Memory B cell (primary cell): ENCODE results near the gene RAB27A.
A peak's percentile ranks its signal among the peaks of the same experiment; 100 is the strongest.
"Not testable (repeated sequence)": the region's sequence is repeated elsewhere in the genome, so short reads cannot be mapped to it uniquely, and the experiment has no call there.

ENCODE experiments used
- ATAC-seq: fragments of 150-1000 bp; cut with Tn5 transposase; 2 replicates; pipeline ENCODE4 v1.10.0; 2021; ENCODE audit warnings: low read depth, mild to moderate bottlenecking, moderate library complexity
- DNase-seq, 2 donors: peaks; one replicate each; pipeline ENCODE4 v3.0.0; 2022; ENCODE audit warnings: low spot score in 2 of 2
- H3K27ac Mint-ChIP-seq: one replicate; pipeline ENCODE4 v1.8.0; 2022; ENCODE audit warnings: mild to moderate bottlenecking, moderate library complexity, mixed read lengths
- H3K27me3 Mint-ChIP-seq: one replicate; pipeline ENCODE4 v1.8.0; 2022; ENCODE audit warnings: mixed read lengths
- H3K36me3 Mint-ChIP-seq: one replicate; pipeline ENCODE4 v1.8.0; 2022; ENCODE audit warnings: mild to moderate bottlenecking, mixed read lengths
- H3K4me1 Mint-ChIP-seq: one replicate; pipeline ENCODE4 v1.8.0; 2022; ENCODE audit warnings: mixed read lengths
- H3K4me3 Mint-ChIP-seq: one replicate; pipeline ENCODE4 v1.8.0; 2022; ENCODE audit warnings: mild to moderate bottlenecking, moderate library complexity, mixed read lengths
- H3K9me3 Mint-ChIP-seq: one replicate; pipeline ENCODE4 v1.8.0; 2022; ENCODE audit warnings: mixed read lengths

The RAB27A gene

DNA sequence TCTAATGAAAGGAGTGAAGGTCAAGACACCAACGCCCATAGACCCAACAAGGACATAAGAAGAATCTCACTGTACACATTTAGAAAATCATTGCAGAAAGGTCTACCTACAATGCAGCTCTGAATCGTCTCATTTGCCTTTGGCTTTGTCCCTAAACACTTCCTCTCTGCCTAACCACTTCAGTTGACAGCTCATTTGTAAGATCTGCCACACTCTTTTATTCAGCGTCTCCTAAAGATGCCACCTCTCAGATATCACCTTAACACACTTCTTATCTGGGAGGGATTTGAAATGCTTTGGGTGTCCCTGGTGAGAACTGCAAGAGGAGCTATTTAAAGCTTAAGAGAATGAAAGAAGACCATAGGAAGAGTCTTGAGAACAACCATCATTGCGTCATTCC lies 38.7 kb downstream of the RAB27A start:
- Mint-ChIP-seq H3K36me3 (peaks cover 9% of the 10 kb centered on the region), H3K4me3 (no peak overlapping the region), H3K27me3 (no peaks in the 10 kb centered on the region), H3K27ac (no peak overlapping the region), H3K9me3 (no peaks in the 10 kb centered on the region), H3K4me1 (peaks cover 28% of the 10 kb centered on the region)
- no peak for DNase-seq
- no peak for ATAC-seq

DNA sequence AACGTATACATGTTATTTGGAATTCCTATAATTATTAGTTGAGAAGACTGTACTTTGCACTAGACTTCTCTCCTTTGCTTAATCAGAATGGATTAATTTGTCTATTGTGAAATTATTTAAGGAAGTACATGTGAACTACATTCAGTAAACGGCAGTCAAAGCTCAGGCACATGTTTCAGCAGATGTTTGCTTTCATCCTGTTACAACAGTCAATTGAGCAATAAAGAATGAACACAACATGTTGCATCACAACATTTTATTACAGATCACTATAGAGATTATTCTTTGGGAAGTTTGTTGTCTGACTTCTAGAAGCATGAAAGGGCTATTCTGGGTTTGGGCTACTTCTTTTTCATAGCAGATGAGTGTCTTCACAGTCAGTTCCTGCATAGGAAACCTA lies 39.2 kb downstream of the RAB27A start:
- H3K4me3 Mint-ChIP-seq, result no peak overlapping the region

DNA sequence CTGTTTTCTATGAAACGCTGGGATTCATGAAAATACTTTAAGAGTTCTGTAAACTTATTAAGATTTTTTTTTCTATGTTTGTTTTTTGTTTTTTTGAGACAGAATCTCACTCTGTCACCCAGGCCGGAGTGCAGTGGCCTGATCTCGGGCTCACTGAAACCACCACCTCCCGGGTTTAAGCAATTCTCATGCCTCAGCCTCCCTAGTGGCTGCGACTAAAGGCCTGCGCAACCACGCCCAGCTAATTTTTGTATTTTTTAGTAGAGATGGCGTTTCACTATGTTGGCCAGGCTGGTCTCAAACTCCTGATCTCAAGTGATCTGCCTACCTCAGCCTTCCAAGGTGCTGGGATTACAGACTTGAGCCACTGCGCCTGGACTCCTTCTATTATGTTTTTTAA lies 39.7 kb downstream of the RAB27A start:
- not testable (repeated sequence) for H3K9me3 Mint-ChIP-seq, DNase-seq, ATAC-seq, H3K27ac Mint-ChIP-seq, H3K36me3 Mint-ChIP-seq, H3K4me3 Mint-ChIP-seq, H3K27me3 Mint-ChIP-seq
- peaks cover 17% of the 10 kb centered on the region for H3K4me1 Mint-ChIP-seq

More for the DNA sequence above, 39.2 kb downstream of the RAB27A start:
- DNase-seq, result no peak
- H3K27me3 Mint-ChIP-seq, result no peaks in the 10 kb centered on the region
- H3K36me3 Mint-ChIP-seq, result peaks cover 9% of the 10 kb centered on the region
- peaks cover 23% of the 10 kb centered on the region for H3K4me1 Mint-ChIP-seq
- H3K9me3 Mint-ChIP-seq, result no peaks in the 10 kb centered on the region
- no peak for ATAC-seq
- no peak overlapping the region for H3K27ac Mint-ChIP-seq

DNA sequence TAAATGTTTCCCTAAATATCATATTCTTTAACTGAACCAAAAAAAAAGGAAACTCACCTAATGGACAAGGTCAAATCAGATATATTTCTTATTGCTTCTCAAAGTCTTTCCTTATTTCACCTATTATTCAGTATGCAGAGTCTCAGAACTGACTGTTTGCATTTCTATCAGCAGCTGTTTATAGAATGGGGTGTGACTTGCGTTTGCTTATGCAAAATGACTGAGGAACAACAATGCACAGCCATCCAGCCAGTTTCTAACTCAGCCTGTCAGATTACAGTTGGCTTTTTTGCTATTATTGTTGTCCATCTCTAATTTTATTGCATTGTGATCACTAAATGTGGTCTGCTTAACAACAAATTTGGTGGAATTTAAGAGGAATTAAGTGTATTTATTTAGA lies 40.7 kb downstream of the RAB27A start:
- Mint-ChIP-seq H3K27me3 (no peaks in the 10 kb centered on the region), H3K9me3 (no peaks in the 10 kb centered on the region), H3K27ac (no peak overlapping the region), H3K36me3 (peaks cover 9% of the 10 kb centered on the region), H3K4me1 (peaks cover 16% of the 10 kb centered on the region), H3K4me3 (no peak overlapping the region)
- DNase-seq, result no peak
- no peak for ATAC-seq

DNA sequence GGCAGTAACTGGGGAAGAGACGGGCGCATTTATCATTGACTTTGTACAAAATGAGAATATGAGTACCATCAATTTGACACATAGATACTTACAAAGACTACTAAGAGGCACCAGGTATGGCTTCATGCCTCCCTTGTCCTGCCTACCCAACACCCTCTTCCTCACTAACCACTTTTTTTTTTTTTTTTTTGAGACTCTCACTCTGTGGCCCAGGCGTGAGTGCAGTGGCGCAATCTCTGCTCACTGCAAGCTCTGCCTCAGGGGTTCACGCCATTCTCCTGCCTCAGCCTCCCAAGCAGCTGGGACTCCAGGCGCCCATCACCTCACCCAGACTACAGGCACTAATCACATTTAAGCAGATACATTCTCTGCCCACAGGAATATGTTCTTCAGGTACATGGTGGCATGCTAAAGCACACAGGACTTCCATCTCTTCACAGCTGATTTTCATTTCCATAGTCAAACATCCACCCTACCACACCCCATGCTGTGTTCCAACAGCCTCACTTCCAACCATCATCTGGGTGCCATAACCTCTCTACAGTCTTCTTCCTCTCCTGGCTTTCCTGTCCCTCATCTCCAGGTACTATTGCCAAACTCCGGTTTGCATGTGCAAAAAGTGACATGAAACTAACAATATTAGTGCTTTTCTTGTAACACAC lies 41.7 kb downstream of the RAB27A start:
- H3K27me3 Mint-ChIP-seq, result no peaks in the 10 kb centered on the region
- H3K9me3 Mint-ChIP-seq, result no peaks in the 10 kb centered on the region
- peaks cover 16% of the 10 kb centered on the region for H3K4me1 Mint-ChIP-seq
- H3K27ac Mint-ChIP-seq, result peak overlapping the region; percentile 0
- no peak overlapping the region for H3K4me3 Mint-ChIP-seq
- no peak for DNase-seq
- peaks cover 9% of the 10 kb centered on the region for H3K36me3 Mint-ChIP-seq
- ATAC-seq, result no peak

DNA sequence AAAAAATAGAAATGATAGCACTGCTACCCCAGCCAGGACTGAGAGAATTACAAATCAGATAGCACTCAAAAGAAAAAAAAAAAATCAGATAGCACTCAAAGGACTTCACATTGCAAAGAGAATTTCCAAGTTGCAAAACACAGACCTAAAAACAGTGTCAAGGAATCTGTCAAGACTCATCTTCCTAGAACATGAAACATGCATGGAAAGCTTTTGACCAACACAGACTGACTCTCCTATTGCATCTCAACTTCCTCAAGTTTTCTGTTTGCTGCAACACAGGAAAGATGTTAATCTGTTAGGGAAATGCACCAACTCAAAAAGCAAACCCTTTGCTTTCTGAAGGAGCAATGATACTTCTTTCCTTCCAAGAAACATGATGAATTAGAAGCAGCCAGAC lies 42.3 kb downstream of the RAB27A start:
- Mint-ChIP-seq H3K9me3 (no peaks in the 10 kb centered on the region), H3K27ac (no peak overlapping the region), H3K36me3 (peaks cover 9% of the 10 kb centered on the region), H3K27me3 (no peaks in the 10 kb centered on the region), H3K4me3 (no peak overlapping the region), H3K4me1 (peaks cover 16% of the 10 kb centered on the region)
- ATAC-seq, result no peak
- no peak for DNase-seq

DNA sequence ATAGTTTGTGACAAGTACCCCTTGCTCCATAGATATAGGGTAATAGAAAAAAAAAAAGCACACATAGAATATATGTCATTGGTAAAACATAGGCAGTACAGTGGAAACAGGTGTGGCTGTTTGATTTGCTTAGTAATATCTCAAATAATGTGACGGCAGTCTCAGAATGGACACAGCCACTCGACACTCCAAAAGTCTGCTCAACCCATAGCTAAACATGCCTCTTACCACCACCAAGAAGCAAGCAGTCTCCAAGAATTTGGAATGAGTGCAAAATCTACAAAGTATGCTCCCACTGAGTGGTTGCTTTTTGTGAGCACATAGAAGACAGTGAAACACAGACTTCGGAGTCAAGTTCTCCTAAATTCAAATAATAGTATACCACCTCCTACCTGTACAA lies 43.0 kb downstream of the RAB27A start:
- no peaks in the 10 kb centered on the region for H3K9me3 Mint-ChIP-seq
- DNase-seq (no peak), ATAC-seq (no peak)
- H3K36me3 Mint-ChIP-seq, result peaks cover 7% of the 10 kb centered on the region
- peaks cover 15% of the 10 kb centered on the region for H3K4me1 Mint-ChIP-seq
- no peak overlapping the region for H3K27ac Mint-ChIP-seq
- H3K27me3 Mint-ChIP-seq, result no peaks in the 10 kb centered on the region
- no peak overlapping the region for H3K4me3 Mint-ChIP-seq

DNA sequence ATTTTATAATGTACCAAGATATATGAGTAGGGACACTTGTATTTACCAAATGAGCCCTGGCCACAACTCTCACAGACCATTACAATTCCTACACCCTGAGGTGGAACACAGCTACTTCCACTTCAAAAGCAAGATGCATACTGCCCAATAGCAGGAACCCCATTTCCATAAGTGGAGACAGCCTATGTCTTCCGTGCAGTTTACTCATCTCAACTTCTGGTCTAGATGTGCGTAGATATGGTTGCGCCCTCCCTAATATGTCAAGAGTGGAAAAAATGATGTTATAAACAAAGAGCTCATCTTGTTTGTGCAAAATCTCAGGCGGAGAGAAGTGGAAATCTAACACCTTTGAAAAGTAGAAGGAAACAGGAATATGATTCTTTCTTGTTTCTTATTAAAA lies 44.6 kb downstream of the RAB27A start:
- no peak overlapping the region for H3K4me3 Mint-ChIP-seq
- H3K4me1 Mint-ChIP-seq, result peaks cover 8% of the 10 kb centered on the region
- no peak overlapping the region for H3K27ac Mint-ChIP-seq
- no peaks in the 10 kb centered on the region for H3K27me3 Mint-ChIP-seq
- DNase-seq (no peak), ATAC-seq (no peak)
- peaks cover 6% of the 10 kb centered on the region for H3K36me3 Mint-ChIP-seq
- no peaks in the 10 kb centered on the region for H3K9me3 Mint-ChIP-seq

DNA sequence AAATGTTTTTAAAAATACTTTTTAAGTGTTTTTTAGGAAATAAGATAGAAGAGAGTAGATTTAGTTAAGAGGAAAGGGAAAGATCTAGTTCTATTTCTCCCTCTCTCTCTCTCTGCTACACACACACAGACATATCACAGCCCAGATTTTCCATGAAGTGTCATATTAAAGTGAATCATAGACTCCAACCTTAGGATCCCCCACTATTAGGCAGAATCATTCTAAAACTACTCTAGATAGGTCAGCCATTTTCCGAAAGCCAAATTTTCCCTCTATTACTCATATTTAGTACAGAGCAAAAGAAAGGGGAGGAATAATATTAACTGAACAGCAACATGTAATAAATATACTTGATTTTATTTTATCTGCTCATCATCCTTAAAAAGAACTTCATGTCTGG lies 47.7 kb downstream of the RAB27A start:
- peaks cover 6% of the 10 kb centered on the region for H3K36me3 Mint-ChIP-seq
- no peak for DNase-seq
- peaks cover 5% of the 10 kb centered on the region for H3K4me1 Mint-ChIP-seq
- no peak overlapping the region for H3K4me3 Mint-ChIP-seq
- no peaks in the 10 kb centered on the region for H3K27me3 Mint-ChIP-seq
- ATAC-seq, result no peak
- no peak overlapping the region for H3K27ac Mint-ChIP-seq
- H3K9me3 Mint-ChIP-seq, result no peaks in the 10 kb centered on the region

DNA sequence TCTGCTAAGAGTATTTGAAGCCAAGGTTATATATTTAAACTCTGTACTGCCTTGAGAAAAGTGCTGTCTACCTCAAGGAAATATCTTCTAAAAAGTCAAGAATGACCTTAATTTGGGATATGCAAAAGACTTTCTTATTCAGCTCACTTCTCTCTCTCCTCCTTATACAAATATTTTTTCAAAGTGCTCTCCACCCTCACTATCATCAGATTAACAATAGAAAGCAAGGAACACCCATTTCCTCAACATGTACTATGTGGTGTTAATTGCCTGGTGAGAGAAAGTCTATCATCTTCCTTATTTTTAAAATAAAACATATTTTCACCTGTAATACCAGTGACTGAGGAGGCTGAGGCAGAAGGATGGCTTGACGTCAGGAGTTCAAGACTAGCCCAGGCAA lies 48.4 kb downstream of the RAB27A start:
- Mint-ChIP-seq H3K9me3 (no peaks in the 10 kb centered on the region), H3K27me3 (no peaks in the 10 kb centered on the region), H3K4me1 (peaks cover 5% of the 10 kb centered on the region), H3K4me3 (no peak overlapping the region), H3K27ac (no peak overlapping the region), H3K36me3 (peaks cover 8% of the 10 kb centered on the region)
- DNase-seq (no peak), ATAC-seq (no peak)

DNA sequence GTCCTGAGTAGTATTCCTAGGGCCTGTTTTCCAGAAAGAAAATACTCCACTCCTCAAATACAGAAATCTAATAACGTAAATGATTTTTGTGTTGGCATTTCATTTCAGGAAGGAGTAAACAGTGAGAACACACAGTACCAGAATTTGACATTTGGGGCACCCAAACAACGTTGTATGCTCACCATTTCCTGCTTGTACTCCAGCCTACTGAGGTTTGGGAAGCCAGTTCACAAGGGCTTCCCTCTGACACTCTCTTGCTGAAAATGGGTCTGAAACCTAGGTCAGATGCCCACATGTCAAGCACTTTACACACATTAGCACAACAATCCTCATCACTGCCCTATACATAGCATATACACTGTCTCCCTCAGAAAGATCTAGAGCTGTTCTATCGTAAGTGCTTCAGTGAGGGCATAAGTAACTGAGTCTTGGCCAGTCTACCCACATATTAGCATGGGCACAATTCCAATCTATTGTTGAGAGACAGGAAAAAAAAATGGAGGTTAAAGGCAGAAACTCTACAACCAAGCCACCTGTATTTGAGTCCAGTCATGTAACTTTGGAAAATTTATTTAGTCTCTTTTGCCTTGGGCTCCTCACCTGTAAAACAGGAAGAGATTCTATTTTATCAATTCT lies 49.4 kb downstream of the RAB27A start:
- Mint-ChIP-seq H3K4me3 (no peak overlapping the region), H3K36me3 (peaks cover 8% of the 10 kb centered on the region), H3K4me1 (peaks cover 5% of the 10 kb centered on the region), H3K9me3 (no peaks in the 10 kb centered on the region), H3K27ac (no peak overlapping the region), H3K27me3 (no peaks in the 10 kb centered on the region)
- ATAC-seq, result no peak
- no peak for DNase-seq

DNA sequence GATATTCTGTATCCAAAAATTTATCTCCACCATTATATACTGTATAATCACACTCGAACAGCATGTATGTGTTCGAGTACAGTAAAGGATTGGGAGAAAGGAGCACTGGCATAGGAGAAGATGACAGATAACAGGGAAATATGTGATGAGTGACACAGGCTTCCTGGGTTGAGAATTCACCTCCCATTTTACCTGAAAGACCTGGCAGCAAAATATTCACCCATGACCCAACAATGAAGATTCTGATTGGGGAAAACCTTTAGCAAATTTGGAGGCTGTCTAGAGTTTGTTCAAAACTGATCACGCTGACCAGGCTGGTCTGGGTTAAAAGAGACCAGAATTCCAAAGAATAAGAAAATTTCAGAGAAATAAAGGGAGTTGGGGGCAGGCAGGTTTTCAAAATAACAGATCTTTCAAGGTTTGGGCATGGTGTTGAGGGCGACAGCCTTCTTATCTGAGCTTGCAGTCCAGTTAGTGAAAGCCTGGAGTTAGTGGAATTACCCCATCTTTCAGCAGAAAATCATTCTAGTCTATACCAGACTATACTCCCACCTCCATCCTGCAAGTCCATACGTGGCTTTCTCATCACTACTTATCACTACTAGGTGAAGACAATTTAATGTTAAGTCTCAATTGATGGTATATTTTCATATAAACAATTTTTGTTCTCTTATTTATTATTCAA lies 50.0 kb downstream of the RAB27A start:
- H3K27me3 Mint-ChIP-seq, result no peaks in the 10 kb centered on the region
- H3K4me3 Mint-ChIP-seq, result no peak overlapping the region
- no peak for ATAC-seq
- H3K4me1 Mint-ChIP-seq, result peaks cover 5% of the 10 kb centered on the region
- no peaks in the 10 kb centered on the region for H3K9me3 Mint-ChIP-seq
- peaks cover 8% of the 10 kb centered on the region for H3K36me3 Mint-ChIP-seq
- no peak for DNase-seq
- no peak overlapping the region for H3K27ac Mint-ChIP-seq

DNA sequence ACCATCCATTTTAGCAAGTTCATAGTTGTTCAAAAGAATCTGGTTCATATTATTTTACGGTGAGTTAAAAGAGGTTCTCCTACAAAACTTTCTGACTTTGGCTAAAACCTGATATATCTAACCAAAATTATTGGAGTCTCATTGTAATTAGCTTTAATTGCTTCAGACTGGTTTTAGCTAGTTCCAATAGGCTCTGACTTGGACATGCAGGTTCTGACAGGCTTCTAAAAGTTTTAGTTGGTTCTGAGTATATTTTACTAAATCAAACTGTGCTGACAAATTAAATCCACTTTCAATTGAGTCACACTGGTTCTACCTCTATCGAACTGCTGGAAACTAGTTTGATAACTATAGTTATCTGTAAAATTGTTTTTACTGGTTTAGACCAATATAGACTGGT lies 50.7 kb downstream of the RAB27A start:
- no peak overlapping the region for H3K27ac Mint-ChIP-seq
- no peak for ATAC-seq
- H3K4me3 Mint-ChIP-seq, result no peak overlapping the region
- H3K4me1 Mint-ChIP-seq, result peaks cover 5% of the 10 kb centered on the region
- DNase-seq, result no peak
- no peaks in the 10 kb centered on the region for H3K27me3 Mint-ChIP-seq
- peaks cover 12% of the 10 kb centered on the region for H3K36me3 Mint-ChIP-seq
- no peaks in the 10 kb centered on the region for H3K9me3 Mint-ChIP-seq

DNA sequence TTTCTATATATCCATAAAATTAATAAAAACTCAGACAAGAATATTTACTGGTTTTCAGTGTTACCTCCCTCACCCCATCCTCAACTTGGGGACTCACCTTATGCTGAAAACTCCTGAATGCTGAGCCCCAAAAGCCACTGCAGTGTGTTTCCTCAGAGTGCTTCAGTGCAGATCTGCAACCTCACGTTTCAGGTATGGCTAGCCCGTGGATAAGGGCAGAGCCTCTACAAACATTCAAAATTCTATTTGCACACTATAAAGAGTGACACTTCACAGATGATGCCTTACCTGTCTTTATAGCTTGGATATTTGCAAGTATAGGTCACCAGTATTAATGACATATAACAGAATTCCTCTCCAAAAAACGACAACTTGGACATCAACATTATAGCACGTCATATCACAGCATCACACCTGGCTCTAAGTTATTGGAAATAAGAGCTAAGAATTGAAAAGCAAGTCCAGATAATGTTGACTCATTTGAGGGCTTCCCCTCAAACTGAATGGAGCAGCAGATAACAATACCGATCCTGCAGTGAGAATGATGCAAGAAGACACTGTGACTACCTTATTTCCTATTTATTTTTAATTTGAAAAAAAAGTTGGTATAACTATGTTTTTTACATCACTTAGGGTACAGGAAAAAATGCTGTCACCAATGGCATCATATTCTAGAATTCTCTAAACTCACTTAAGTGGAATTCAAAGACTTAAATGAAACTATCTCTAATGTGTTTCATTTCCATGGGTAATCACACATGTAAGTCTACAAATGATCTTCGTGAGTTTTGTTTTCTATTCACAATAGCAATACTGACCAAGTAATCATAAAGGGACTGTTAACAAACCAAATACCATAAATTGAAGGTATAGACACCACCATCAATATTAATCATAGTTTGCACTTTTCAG lies 52.1 kb downstream of the RAB27A start:
- H3K4me1 Mint-ChIP-seq, result peaks cover 5% of the 10 kb centered on the region
- H3K27ac Mint-ChIP-seq, result no peak overlapping the region
- H3K36me3 Mint-ChIP-seq, result peaks cover 12% of the 10 kb centered on the region
- no peaks in the 10 kb centered on the region for H3K27me3 Mint-ChIP-seq
- H3K4me3 Mint-ChIP-seq, result no peak overlapping the region
- no peak for DNase-seq
- ATAC-seq, result no peak
- H3K9me3 Mint-ChIP-seq, result no peaks in the 10 kb centered on the region
